ENCODE results near the gene ATG16L1.

- TF ChIP-seq CTCF (IDR thresholded peaks at IDR 0.05): no peak
- TF ChIP-seq POLR2A (IDR thresholded peaks at IDR 0.05): no peak
- TF ChIP-seq POLR2AphosphoS5 (IDR thresholded peaks at IDR 0.05): no peak
Measured at GRCh38 chr2:233319256-233319655, 67.8 kb downstream of the ATG16L1 start.
